ENCODE results near the gene PRKCH. TPM values are rescaled to one million over a fixed set of nuclear protein-coding genes. Genes with fewer than 3 reads are reported as not detected.

PRKCH gene
- total RNA-seq, 1 donor from 2014 or later = 34.4 TPM

DNA sequence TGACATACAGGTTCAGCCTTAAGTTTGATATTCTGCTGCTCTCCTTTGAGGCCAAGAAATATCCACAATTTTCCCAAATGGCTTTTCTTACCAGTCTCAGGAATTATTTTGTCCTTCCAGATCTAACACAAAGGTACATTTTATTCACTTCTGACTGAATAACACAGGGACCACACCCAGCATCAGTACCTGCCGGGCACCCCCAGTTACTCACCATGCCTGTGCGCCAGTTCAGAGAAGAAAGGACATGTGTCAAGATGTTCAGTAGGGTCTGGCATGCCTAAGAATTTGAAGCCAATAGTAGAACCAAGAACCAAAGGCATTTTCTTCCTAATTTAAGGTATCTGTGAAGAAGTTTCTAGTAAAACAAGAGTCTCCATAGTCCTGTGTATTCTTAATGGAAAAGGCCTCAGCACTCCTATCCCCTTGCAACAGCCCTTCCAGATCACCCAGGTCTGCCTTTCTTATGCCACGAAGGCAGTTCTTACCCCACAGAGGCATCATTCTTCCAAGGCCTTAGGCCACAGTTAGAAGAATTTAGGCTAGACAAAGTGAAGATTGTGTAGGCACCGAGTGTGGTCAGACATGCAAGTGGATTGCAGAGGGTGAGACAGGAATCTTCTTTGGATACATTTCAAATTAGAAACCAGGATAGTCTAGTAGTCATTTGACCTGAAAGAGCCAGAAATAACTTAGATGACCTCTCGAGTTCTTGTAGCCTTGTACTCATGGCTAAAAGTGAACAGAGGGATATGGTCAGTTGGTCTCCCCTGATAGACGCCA is 233.9 kb downstream of the PRKCH start:
- no peak for DNase-seq

DNA sequence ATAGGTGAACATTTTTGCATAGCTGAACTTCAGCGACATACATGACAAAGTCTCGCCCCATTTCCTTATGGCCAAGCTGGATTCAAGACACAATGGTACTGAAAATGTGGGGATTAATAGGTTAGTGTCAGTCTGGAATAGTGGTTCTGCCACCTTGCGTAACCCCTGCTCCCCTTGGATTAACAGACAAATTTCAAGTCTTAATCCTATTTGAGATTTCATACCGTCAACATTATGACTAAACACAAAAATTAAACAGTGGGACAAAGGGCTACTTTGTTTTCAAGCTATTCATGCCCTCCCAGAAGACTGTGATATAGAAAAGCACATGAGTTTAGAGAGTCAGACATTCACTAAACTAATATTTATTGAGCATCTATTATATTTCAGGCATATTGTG is 235.1 kb downstream of the PRKCH start:
- no peak for DNase-seq

DNA sequence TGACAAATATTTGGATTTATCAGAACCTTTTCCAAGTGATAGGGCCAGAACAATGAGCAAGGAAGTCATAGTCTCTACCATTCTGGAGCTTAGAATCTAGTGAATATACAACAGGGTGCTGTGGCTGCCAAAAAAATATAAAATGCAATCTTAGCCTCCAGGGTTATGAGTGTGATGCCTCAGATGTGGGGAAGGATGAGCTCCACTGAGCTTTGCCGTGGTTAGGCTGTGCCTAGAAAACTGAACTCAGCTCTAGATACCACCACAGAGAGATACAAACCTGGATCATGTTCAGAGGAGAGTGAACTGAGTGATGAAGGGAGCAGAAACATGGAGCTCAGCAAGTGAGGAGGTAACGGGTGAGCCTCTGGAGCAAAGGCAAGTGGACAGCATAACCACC is 235.9 kb downstream of the PRKCH start:
- DNase-seq = no peak

DNA sequence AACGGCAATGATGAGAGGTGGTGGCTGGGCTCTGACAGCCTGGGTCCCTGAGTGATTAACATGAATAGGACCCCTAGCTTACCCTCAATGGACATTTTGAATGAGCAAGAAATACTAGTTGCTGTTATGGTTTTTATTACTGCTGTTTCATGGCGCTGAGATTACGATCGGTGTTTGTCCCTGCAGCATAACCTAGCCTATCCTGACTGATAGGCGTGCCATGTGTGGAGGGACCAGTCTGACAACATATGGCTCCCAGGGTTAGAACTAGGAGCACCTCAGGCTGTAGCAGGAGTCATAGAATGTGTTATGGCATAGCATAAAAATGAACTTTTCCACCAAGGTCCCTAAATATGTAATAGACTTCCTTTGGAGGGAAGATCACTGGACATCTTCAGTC is 236.5 kb downstream of the PRKCH start:
- no peak for DNase-seq

DNA sequence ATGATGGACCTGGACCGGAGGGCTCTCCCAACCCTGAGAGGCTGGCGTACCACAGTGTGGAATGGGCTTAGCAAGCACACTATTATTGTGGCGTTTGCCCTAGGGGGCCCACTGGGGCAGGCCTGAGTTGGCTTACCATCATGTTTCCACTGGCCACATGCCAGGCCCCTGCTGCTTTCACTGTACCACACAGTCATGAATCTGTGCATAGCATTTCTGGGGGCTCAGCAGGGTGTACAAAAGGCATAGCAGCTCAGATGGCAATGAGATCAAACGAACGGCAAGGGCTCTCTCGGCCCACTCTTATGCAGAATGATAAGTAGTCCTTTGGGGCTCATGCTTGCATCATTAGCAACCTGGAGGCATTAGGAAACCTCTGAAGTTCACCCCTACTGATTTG is 236.9 kb downstream of the PRKCH start:
- no peak for DNase-seq

DNA sequence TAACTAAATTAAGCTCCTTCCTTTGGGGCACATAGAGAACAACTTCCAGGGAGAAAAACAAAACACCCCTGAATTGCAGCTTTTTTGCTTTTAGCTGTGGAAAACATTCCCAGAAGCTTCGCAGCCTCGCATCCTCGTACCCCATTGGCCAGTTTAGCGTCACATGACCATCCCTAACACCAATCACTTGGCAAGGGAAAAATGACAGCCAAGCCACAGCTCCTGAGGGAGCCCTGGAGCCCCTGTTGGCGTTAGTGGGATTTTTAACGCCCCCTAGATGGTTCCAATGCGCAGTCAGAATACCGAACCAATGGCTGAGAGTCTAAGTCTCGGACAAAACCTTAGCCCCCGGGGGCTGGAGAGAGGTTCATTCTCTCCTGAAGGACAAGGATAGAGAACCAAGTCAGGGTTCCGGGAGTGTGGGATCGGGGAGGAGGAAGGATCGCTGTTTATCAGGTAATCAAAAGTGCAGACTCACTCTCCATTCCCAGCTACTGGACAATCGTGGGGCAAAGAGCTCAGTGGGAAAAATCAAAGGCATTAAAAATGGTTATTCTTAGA is 238.3 kb downstream of the PRKCH start:
- DNase-seq = no peak

DNA sequence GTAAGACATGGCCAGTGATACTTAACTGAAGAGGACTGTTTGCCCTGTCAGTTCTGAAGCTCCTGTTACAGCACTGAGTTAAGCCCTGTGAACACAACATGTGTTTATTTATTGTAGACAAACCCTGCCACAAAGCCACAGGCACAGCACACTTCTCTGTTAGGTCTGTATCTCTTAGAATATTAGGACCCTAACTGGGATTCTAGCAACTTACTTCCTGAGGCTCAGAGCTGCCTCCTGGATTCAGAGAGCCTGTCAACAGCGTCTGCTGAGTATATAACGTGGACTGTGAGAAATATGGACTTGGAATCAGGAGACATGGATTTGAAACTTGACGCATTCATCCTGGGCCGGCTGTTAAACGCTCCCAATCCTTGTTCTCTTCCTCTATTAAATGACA is 238.9 kb downstream of the PRKCH start:
- peak; percentile 41 for DNase-seq

DNA sequence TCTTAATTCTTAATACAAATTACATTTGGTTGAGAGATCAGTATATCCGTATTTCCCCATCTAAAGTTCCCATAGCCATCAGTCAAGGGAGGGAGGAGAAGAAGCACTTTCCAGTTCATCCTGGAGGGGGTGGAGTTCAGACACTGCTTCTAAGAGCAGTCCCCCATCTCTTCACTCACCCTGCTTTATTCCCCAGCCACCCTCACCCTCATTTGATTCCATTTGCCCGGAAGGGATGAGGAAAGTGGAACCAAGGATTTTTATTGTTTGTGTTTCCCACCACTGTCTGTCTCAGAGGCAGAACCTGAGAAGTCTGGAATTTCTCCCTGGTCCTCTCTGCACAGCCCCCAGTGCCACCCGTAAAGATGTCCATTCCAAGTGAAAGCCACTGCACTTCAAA is 239.7 kb downstream of the PRKCH start:
- no peak for DNase-seq

DNA sequence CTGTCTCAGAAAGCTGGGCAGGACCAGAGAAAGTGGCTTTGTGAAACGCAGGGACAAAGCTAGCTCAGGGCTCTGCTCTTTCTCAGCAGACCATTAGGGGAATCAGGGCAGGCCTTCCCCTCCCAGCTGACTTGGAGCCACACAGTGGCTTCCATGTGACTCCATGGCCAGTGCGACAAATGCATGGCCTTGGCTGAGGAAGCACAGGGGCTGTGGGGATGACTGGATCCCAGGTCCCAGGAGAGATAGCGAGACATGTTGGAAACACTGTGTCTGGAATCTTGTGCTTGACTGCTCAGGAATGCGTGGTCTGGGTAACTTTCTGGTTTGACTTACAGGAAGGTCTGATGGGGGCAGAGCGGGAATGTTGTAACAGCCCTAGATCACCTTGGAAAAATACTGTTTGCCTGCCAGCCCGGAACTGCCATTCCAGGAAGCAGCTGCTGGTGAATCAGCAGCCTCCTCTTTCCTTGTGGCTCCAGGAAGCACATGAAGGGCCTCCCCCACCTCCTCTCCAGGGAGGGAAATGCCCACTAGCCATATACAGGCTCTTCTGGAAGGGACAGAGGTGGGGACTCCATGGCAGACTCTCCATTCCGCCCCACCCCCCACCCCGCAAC is 240.4 kb downstream of the PRKCH start:
- peak; percentile 45 for DNase-seq

DNA sequence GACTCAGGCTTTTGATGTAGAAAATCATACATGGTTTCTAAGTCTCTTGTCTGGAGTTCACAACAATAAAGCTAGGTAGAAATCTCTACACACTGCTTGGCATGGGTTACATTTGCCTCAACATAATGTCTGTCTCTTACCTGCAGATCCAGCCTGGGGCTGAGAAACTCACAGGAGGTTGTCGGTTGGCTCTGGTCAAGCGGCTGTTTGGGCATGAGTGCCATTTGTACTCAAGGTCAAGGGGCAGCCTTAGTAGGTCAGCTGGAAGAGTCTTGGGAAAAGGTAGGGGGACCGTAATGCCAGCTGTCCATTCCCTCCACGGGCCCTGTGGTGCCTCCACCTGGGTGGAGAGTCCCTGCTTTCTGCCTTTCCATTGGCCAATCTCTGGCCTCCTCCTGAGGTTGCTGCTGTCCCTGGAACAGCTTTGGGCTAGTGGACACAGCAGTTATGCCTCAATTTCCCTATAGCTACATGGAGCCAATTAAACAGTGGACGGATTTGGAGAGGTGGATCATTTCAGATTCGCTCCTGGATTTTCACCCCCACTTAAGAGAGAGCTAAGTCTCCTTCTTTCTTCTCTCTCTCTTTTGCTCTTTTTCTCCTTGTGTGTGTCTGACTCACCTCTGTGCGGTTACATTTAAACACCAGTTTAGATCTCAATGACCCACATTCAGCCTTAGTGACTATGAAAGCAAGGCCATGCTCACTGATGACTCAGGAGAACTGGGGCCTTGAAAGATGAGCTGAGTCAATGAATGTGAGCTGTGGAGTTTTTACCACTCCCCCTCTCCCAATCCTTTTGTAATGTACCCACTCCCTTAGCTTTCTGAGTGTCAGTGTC is 241.2 kb downstream of the PRKCH start:
- DNase-seq = no peak

DNA sequence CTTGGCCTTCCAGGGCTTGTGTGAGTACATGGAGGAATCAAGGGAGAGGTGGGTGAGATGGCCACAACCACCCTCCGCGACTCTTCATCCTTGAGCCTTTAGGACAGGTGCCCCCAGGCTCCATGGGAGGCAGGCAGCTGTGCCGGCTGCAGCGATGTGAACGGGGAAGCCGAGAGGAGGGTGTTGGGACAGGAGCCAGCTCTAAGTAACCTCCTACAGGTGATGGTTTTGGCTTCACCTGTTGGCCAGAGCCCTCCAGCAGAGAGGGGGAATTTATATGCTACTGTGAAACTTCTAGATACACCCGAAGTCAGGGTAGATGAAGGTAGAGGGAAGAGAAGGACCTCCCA is 241.8 kb downstream of the PRKCH start:
- DNase-seq = no peak

DNA sequence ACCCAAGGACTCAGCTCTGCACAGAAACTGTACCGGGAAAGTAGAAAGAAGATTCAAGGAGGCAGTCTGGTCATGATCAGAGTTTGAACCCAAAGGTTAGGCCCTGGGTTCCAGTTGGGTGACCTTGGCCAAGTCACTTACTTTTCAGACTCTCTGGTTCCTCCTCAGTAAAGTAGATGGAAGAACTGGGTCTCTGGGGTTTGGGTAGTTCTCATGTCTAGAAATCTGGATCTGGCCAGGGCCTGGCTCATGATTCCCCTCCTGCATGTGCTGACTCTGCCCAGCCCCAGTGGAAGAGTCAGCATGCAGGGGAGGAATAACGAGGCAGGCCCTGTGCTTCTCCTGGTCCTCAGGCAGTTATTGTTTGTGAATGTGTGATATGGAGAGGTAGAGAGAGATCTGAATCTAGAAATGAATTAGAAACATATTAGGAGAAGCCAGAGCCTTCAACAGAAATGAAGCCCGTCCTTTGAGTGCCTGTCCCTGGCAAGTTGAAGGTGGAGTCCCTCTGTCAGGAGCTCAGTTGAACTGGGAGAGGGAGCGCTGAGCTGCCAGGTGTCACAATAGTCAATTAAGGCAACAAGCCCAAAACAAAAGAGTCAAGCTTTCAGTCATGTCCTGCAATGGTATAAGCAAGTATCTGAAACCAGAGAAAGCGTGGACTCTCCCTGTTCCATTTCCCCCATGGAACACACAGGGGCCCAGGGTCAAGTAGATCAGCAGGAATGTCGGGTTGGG is 242.7 kb downstream of the PRKCH start:
- DNase-seq = no peak

DNA sequence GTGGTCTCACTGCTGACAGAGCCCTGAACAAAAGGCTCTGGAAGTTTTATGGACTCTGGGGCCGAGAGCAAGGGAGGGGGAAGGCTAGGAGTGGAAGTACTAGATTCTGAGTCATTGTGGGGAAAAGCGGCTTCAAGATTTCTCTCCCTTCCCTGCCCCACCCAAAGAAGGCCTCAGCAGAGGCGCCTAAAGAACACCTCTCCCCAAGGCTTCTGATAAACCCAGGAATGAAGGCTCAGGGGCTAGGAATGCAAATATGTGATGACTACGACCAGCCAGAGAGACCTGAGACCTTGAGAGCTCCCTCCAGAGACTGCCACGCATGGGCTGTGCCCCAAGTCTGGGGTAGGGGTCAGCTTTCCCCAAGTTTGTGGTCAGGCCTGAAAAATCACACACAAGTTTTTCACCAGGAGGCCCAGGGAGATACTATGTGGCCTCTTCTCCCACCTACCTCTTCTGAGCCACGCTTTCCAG is 243.3 kb downstream of the PRKCH start:
- no peak for DNase-seq

DNA sequence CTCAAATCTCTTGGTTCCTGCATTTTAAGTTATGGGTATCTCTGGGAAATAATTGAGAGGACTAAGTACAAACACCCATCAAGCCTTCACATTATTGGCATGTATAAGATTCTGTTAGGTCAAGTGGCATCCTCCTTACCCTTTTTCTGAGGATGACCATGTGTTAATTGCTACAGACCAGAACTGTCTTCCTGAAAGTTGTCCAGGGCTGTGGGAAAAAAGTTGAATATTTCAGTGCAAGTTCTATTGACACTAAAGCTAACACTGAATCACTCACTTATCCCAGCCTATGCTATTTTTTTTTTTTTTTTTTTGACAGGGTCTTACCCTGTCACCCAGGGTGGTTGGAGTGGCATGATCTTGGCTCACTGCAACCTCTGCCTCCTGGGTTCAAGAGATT is 243.8 kb downstream of the PRKCH start:
- no peak for DNase-seq

DNA sequence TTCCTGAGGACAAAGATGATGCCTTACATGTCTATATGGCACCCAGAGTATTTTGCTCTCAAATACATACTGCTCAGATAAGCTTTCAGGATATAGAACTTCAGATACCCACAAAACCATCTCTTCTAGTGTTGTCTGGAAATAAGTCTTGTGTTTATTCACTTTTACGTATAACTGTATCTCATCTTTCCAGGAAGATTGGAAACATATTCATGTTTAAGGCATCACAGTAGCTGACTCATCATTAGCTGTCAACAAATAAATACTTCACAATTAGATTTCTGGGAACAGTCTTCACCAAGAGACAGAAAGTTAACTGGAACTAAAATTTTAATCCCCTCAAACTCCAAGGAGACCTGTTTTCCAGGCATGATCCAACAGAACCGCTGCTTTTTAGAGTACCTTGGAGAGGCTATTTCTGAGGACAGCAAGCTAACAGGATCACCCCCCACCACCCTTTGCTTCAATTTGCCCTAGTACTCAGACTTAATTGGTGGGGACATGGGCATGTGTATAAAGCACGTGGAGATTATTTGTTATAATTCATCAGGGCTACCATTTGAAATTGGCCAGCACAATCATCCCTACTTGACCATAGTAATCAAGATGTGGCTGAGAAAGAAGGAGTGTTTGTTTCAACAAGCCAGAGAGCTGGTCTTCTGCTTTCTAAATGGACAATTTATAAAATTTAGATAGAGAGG is 244.6 kb downstream of the PRKCH start:
- no peak for DNase-seq

DNA sequence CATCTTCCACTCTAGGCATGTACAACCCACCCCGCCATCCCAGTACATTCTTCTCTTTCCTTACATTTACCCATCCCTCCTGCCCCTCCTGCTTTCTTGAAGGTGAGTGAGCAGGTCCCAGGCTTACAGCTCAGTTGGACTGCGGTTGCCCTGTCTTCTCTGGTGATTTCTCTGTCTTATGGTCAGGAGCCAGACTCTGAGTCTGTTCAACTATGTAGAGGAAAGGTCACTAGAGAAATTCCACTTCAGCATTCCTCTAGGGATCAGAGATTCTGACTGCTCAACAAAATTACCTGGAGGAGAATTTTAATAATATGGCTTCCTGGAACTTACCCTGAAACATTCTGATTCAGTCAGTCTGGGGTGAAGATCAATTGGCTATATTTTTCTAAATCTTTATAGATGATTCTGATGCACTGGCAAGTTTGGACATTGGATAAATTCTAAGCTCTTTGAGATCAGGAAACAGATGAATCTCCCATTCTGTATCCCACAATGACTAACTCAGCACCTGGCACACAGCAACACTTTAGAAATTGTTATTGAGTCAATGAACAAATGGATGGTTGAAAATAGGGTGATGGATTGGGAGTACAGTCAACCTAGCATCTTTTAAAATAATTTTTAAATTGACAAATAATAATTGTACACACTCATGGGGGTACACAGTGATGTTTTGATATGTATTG is 245.3 kb downstream of the PRKCH start:
- no peak for DNase-seq

DNA sequence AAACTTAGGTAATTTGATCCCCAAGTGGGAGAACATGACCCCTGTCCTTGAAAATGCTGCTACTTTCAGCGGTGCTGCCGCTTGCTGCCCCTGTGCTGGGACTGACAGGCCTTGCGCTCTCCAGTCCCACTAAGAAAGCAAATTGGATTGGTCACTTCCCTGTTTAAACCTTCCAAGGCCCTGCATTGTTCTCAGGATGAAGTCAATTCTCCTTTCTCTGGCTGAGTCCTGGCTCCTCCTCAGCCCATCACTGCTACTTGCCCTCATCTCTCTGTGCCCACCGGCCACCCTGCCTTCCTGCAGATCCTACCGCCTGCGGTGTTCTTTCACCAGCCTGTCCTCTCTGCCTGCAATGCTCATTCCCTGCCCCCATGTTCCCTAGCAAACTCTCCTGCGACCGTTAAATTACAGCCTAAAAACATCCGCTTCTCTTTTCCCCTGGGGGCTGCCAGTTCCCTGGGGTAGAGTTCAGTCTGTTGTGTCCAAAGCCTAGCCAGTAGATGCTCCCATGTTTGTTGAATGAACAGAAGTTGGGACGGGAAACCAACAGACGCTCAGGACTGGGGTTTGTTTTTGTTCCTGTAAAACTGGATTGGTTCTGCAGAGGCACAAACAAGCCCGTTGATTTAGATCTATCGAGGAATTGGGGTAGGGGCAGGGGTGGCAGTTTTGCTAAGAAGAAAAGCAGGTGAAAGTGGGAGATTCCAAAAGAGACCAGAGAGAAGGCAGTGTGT is 246.6 kb downstream of the PRKCH start:
- no peak for DNase-seq

DNA sequence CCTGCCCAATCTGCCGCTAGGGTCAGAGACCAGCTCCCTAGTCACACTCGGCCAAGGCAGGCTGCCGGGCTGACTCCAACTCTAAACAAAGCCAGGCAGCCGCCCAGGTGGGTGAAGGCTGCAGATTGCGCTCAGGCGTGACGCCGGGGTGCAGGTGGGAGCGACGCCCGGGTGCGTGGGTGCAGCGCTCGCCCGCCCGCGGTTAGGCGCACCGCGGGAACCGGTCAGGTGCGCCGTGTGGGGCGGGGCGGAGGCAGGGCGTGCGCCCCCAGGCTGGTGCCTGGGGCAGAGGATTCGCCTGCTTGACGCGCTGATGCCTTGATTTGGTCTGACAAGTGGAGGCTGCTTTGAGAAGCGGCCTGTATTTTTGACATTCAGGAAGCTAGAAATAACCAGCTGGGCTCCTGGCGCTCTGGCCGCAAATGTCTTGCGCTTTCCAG is 247.2 kb downstream of the PRKCH start:
- no peak for DNase-seq

DNA sequence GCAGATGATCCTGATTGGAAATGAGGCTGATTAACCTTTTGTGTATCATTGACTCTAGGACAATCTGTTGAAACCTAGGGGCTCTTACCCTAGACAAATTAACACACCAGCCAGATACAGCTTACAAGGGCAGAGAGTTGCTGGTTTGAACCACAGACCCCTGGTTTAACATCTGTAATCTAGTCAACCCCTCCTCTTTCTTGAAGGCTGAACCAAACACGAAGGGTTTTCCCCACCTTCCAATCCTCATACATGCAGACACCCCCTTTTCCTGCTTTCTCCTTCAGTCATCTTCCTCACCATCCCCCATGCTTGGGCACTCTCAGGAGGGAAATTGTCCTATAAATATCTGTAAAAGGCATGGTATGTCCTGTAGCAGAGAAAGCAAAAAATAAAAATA is 247.9 kb downstream of the PRKCH start:
- DNase-seq = no peak
